GM23248 (cell line): ENCODE data around the gene SPPL3.

Source experiments
- EZH2 ChIP-seq: fragments of 200-600 bp; sonication (generic); IDR thresholded peaks from 2 replicates; pipeline ENCODE4 v1.6.1; 2018; ENCODE audit warnings: antibody characterized with exemption, mild to moderate bottlenecking; ENCODE audit not compliant: insufficient read depth, poor library complexity, severe bottlenecking
- EZH2phosphoT487 ChIP-seq: fragments of 200-600 bp; sonication (generic); IDR thresholded peaks from 2 replicates; pipeline ENCODE4 v1.6.1; 2018; ENCODE audit warnings: antibody characterized with exemption, moderate library complexity, mild to moderate bottlenecking, low read depth; ENCODE audit not compliant: insufficient read depth

DNA sequence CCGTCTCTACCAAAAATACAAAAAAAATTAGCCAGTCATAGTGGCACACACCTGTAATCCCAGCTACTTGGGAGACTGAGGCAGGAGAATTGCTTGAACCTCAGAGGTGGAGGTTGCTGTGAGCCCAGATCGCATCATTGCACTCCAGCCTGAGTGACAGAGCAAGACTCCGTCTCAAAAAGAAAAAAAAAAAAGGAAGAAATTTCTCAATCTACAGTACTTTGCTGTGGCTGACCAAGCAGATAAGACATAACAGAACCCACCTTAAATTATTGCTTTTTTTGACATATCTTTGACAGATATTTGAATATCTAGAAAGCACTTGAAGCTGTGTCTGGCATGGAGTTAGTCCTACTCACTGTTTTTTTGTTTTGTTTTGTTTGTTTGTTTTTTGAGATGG, 39.3 kb upstream of the SPPL3 start:
- TF ChIP-seq EZH2phosphoT487 (no peak), EZH2 (no peak)
